IMR-90 (cell line): ENCODE measurements around the gene CCR5. TPM values are rescaled to one million over a fixed set of nuclear protein-coding genes. Genes with fewer than 3 reads are reported as not detected.

Source experiments
- ATAC-seq: fragments of 200-7000 bp; cut with Tn5 transposase; 2 replicates; pipeline ENCODE4 v1.9.1; 2020; ENCODE audit warnings: low read depth, mild to moderate bottlenecking, moderate library complexity
- BruUV-seq: library from RNA; stranded (reverse); fragments of 400-500 nt; replicated peaks from 2 replicates; lab custom pipeline; 2021; lab: Mats Ljungman, UMichigan
- CTCF ChIA-PET: fragments of 300-600 bp; formaldehyde crosslinking; extraction: SDS; loops from one replicate; lab custom pipeline; 2021; ENCODE audit warnings: antibody characterized with exemption; lab: Yijun Ruan, JAX
- POLR2A ChIA-PET: fragments of 300-600 bp; sonication (Branson Sonifier 250); formaldehyde crosslinking; loops from one replicate; lab custom pipeline; 2022; ENCODE audit warnings: antibody characterized with exemption; ENCODE audit not compliant: unreplicated experiment; lab: Charles Lee
- DNase-seq: peaks from one replicate; pipeline ENCODE4 v3.0.0; 2013
- H2AFZ ChIP-seq: replicated peaks from 2 replicates; pipeline ENCODE3; 2013; ENCODE audit warnings: low read length, mild to moderate bottlenecking; ENCODE audit not compliant: poor library complexity
- H2AK5ac ChIP-seq: 2 replicates; pipeline ENCODE4 v1.6.1; 2013; ENCODE audit warnings: low read depth, low read length, inconsistent platforms
- H2AK9ac ChIP-seq: replicated peaks from 2 replicates; pipeline ENCODE3; 2013; ENCODE audit warnings: mild to moderate bottlenecking, low read depth, low read length, moderate library complexity; ENCODE audit not compliant: poor library complexity
- H2BK120ac ChIP-seq: 2 replicates; pipeline ENCODE4 v1.6.1; 2013; ENCODE audit warnings: low read depth, low read length, inconsistent platforms
- H2BK15ac ChIP-seq: 3 replicates; pipeline ENCODE4 v1.6.1; 2013; ENCODE audit warnings: low read depth, low read length, inconsistent platforms
- H2BK20ac ChIP-seq: 2 replicates; pipeline ENCODE4 v1.6.1; 2013; ENCODE audit warnings: low read depth, mild to moderate bottlenecking, inconsistent platforms, low read length, moderate library complexity
- H2BK5ac ChIP-seq: 2 replicates; pipeline ENCODE4 v1.6.1; 2013; ENCODE audit warnings: mild to moderate bottlenecking, low read depth, low read length, inconsistent platforms; ENCODE audit not compliant: poor library complexity, severe bottlenecking
- H3K14ac ChIP-seq: replicated peaks from 2 replicates; pipeline ENCODE4 v1.6.1; 2013; ENCODE audit warnings: low read depth, low read length, inconsistent platforms
- H3K18ac ChIP-seq: 2 replicates; pipeline ENCODE4 v1.6.1; 2013; ENCODE audit warnings: low read depth, low read length, control low read depth
- H3K23ac ChIP-seq: 2 replicates; pipeline ENCODE4 v1.6.1; 2013; ENCODE audit warnings: low read depth, low read length, inconsistent platforms
- H3K27ac ChIP-seq: 2 replicates; pipeline ENCODE4 v1.5.1; 2013; ENCODE audit warnings: mild to moderate bottlenecking, control low read depth, low read length; ENCODE audit not compliant: insufficient read depth
- H3K27me3 ChIP-seq: 2 replicates; pipeline ENCODE4 v1.6.1; 2013; ENCODE audit warnings: low read length; ENCODE audit not compliant: control insufficient read depth, insufficient read depth
- H3K36me3 ChIP-seq: 2 replicates; pipeline ENCODE4 v1.6.1; 2013; ENCODE audit warnings: low read length, mixed read lengths; ENCODE audit not compliant: control insufficient read depth, insufficient read depth
- H3K4ac ChIP-seq: 2 replicates; pipeline ENCODE4 v1.6.1; 2013; ENCODE audit warnings: low read depth, low read length, inconsistent platforms
- H3K4me1 ChIP-seq: 2 replicates; pipeline ENCODE4 v1.6.1; 2013; ENCODE audit warnings: low read length, mixed read lengths; ENCODE audit not compliant: control insufficient read depth, insufficient read depth
- H3K4me2 ChIP-seq: 2 replicates; pipeline ENCODE4 v1.6.1; 2013; ENCODE audit warnings: low read depth, mild to moderate bottlenecking, control low read depth, low read length, moderate library complexity
- H3K4me3 ChIP-seq: 2 replicates; pipeline ENCODE4 v1.5.1; 2013; ENCODE audit warnings: low read depth, mild to moderate bottlenecking, control low read depth, low read length, moderate library complexity; ENCODE audit not compliant: insufficient read depth
- H3K56ac ChIP-seq: 2 replicates; pipeline ENCODE4 v1.6.1; 2013; ENCODE audit warnings: low read length, inconsistent platforms; ENCODE audit not compliant: insufficient read depth; ENCODE audit errors: extremely low read depth
- H3K79me1 ChIP-seq, 2 experiments: 2 replicates each; pipeline ENCODE4 v1.6.1; 2013; ENCODE audit warnings: low read length in 2 of 2, inconsistent platforms in 1 of 2, low read depth in 1 of 2
- H3K9ac ChIP-seq: 2 replicates; pipeline ENCODE4 v1.6.1; 2013; ENCODE audit warnings: low read depth, low read length, control low read depth
- H3K9me1 ChIP-seq: 2 replicates; pipeline ENCODE4 v1.6.1; 2013; ENCODE audit warnings: low read length, inconsistent platforms; ENCODE audit not compliant: insufficient read depth
- H3K9me3 ChIP-seq: 2 replicates; pipeline ENCODE4 v1.6.1; 2013; ENCODE audit warnings: low read length; ENCODE audit not compliant: control insufficient read depth, insufficient read depth
- H4K20me1 ChIP-seq: 2 replicates; pipeline ENCODE4 v1.6.1; 2013; ENCODE audit warnings: low read length, inconsistent platforms; ENCODE audit not compliant: insufficient read depth
- H4K5ac ChIP-seq: 2 replicates; pipeline ENCODE4 v1.6.1; 2013; ENCODE audit warnings: mild to moderate bottlenecking, low read depth, low read length, control low read depth
- H4K8ac ChIP-seq, 2 experiments: 2 replicates each; pipeline ENCODE4 v1.6.1; 2013; ENCODE audit warnings: low read depth in 2 of 2, low read length in 2 of 2, control low read depth in 1 of 2, inconsistent platforms in 1 of 2
- H4K91ac ChIP-seq: 2 replicates; pipeline ENCODE4 v1.6.1; 2013; ENCODE audit warnings: low read depth, low read length, inconsistent platforms; ENCODE audit not compliant: insufficient read depth
- BHLHE40 ChIP-seq: fragments of 150-350 bp; IDR thresholded peaks from 2 replicates; pipeline ENCODE4 v1.6.1; 2016; ENCODE audit warnings: mild to moderate bottlenecking, low read depth, low read length
- CEBPB ChIP-seq: IDR thresholded peaks from 2 replicates; pipeline ENCODE4 v1.6.1; 2012; ENCODE audit warnings: low read depth, low read length, improper control_type of control experiment
- ELK1 ChIP-seq: fragments of 150-350 bp; IDR thresholded peaks from 2 replicates; pipeline ENCODE4 v1.6.1; 2016; ENCODE audit warnings: low read depth, mild to moderate bottlenecking, low read length, moderate library complexity, borderline replicate concordance
- FOS ChIP-seq: fragments of 150-350 bp; IDR thresholded peaks from 2 replicates; pipeline ENCODE4 v1.6.1; 2016; ENCODE audit warnings: low read depth, low read length
- MAZ ChIP-seq: IDR thresholded peaks from 2 replicates; pipeline ENCODE4 v1.6.1; 2012; ENCODE audit warnings: low read depth, mild to moderate bottlenecking, low read length, improper control_type of control experiment, moderate library complexity, borderline replicate concordance
- MXI1 ChIP-seq: IDR thresholded peaks from 2 replicates; pipeline ENCODE4 v1.6.1; 2012; ENCODE audit warnings: low read depth, mild to moderate bottlenecking, low read length, moderate library complexity, borderline replicate concordance
- NFE2L2 ChIP-seq: fragments of 150-350 bp; IDR thresholded peaks from 2 replicates; pipeline ENCODE4 v1.6.1; 2016; ENCODE audit warnings: low read depth, mild to moderate bottlenecking, low read length
- RCOR1 ChIP-seq: IDR thresholded peaks from 2 replicates; pipeline ENCODE4 v1.6.1; 2012; ENCODE audit warnings: mild to moderate bottlenecking, low read length, improper control_type of control experiment; ENCODE audit not compliant: insufficient replicate concordance
- RFX5 ChIP-seq: IDR thresholded peaks from 2 replicates; pipeline ENCODE4 v1.8.0; 2012; ENCODE audit warnings: low read depth, mild to moderate bottlenecking, low read length, moderate library complexity
- SMC3 ChIP-seq: fragments of 150-350 bp; IDR thresholded peaks from 2 replicates; pipeline ENCODE4 v1.6.1; 2016; ENCODE audit warnings: low read depth, mild to moderate bottlenecking, antibody characterized with exemption, low read length, moderate library complexity
- USF2 ChIP-seq: fragments of 150-350 bp; IDR thresholded peaks from 2 replicates; pipeline ENCODE4 v1.6.1; 2017; ENCODE audit warnings: mild to moderate bottlenecking, antibody characterized with exemption, low read length, low read depth
- WGBS, 2 experiments: methylation state at CpG; one replicate each; pipeline versions ENCODE4 v1.1.5 to v1.1.7; 2013; ENCODE audit warnings: missing lambda C conversion rate in 2 of 2; ENCODE audit not compliant: insufficient read length in 1 of 2; ENCODE audit errors: extremely low coverage in 2 of 2; 5-methylcytosine and 5-hydroxymethylcytosine counted together
- dilution Hi-C: fragments of 300-500 bp; cut with HindIII; formaldehyde crosslinking; loops from one replicate; pipeline ENCODE4 v1.14.3; 2018; ENCODE audit warnings: low sequenced_read_pairs; ENCODE audit not compliant: unreplicated experiment
- in situ Hi-C: fragments of 300-500 bp; cut with MboI; formaldehyde crosslinking; loops from 3 replicates; pipeline ENCODE4 v1.14.3; 2019; ENCODE audit warnings: low sequenced_read_pairs, inconsistent platforms, mixed read lengths
- intact Hi-C: fragments of 100-400 bp; cut with micrococcal nuclease; formaldehyde crosslinking; loops from 2 replicates; pipeline ENCODE4 v1.10.0; 2022
- polyA plus RNA-seq, 3 experiments: library from polyadenylated mRNA; depleted of rRNA; stranded (reverse); fragments of >200 nt; gene quantifications; 2 replicates each; pipeline ENCODE4 v1.2.3, GENCODE V29; 2012; ENCODE audit warnings: low replicate concordance in 1 of 3
- total RNA-seq: library from RNA; depleted of rRNA; stranded (reverse); fragments of >200 nt; gene quantifications from 2 replicates; pipeline ENCODE4 v1.2.3, GENCODE V29; 2012
- TF ChIP-seq, protein P1 (sequence below): conservative IDR thresholded peaks from 2 replicates; pipeline ENCODE4 v1.5.1; 2012; ENCODE audit warnings: mild to moderate bottlenecking, low read depth, low read length, improper control_type of control experiment

The CCR5 gene
- total and polyA plus RNA-seq, 2 of the 4 experiments (the other 2 are of a cell fraction) = not detected

DNA sequence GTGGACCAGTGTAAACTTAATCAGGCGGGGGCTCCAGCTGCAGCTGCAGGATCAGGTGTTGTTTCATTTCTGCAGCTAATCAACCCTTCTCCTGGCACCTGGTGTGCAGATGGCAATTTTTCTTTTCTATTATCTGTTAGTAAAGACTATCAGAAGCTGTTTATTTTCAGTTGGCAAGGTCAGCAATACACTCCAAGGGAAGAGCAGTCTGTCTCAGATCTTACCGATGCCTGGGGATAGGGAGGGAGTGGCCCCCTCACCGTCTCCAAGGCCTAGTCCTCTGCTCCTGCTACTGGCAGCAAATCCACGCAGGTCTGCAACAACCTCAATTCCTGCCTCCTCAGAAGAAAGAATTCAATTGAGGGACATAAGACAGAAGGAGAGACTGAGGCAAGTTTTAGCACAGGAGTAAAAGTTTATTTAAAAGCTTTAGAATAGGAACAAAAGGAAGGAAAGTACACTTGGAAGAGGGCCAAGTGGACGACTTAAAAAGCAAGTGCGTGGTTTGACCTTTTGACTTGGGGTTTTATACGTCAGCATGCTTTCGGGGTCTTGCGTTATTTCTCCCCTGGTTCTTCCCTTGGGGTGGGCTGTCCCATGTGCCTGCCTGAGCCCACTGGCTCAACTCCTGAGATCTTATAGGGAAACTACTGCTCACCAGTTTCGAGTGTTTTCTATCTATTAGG is 45.5 kb downstream of the CCR5 start:
- no peak overlapping the region for H2AFZ ChIP-seq
- H3K9ac ChIP-seq = no peak overlapping the region
- no peak overlapping the region for H2BK120ac ChIP-seq
- H4K91ac ChIP-seq = no peak overlapping the region
- no peaks in the 10 kb centered on the region for H3K36me3 ChIP-seq
- in situ Hi-C loops = no loop called here
- H2BK15ac ChIP-seq = no peak overlapping the region
- intact Hi-C loops = no loop called here
- H3K9me3 ChIP-seq = no peaks in the 10 kb centered on the region
- H3K14ac ChIP-seq = no peak overlapping the region
- no peak for DNase-seq
- H3K4me1 ChIP-seq = peaks cover 2% of the 10 kb centered on the region
- dilution Hi-C loops = no loop called here
- POLR2A ChIA-PET = no interaction called here
- no peak overlapping the region for H2BK20ac ChIP-seq
- no peak for ATAC-seq
- H3K79me1 ChIP-seq = no peaks in the 10 kb centered on the region
- no peak overlapping the region for H3K4ac ChIP-seq
- WGBS, 2 experiments = 18% methylated on average over 2 of the region's 10 CpGs; no CpG with 5 or more reads in 1 of the 2 experiments
- BruUV-seq = no TSS peak
- TF ChIP-seq ELK1 = no peak
- no peak for TF ChIP-seq CEBPB
- TF ChIP-seq NFE2L2 = no peak
- no peak for TF ChIP-seq FOS
- no peak for TF ChIP-seq BHLHE40
- TF ChIP-seq RFX5 = no peak
- TF ChIP-seq MXI1 = no peak
- no peak for TF ChIP-seq MAZ
- TF ChIP-seq, protein P1, sequence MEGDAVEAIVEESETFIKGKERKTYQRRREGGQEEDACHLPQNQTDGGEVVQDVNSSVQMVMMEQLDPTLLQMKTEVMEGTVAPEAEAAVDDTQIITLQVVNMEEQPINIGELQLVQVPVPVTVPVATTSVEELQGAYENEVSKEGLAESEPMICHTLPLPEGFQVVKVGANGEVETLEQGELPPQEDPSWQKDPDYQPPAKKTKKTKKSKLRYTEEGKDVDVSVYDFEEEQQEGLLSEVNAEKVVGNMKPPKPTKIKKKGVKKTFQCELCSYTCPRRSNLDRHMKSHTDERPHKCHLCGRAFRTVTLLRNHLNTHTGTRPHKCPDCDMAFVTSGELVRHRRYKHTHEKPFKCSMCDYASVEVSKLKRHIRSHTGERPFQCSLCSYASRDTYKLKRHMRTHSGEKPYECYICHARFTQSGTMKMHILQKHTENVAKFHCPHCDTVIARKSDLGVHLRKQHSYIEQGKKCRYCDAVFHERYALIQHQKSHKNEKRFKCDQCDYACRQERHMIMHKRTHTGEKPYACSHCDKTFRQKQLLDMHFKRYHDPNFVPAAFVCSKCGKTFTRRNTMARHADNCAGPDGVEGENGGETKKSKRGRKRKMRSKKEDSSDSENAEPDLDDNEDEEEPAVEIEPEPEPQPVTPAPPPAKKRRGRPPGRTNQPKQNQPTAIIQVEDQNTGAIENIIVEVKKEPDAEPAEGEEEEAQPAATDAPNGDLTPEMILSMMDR = no peak
- TF ChIP-seq USF2 = no peak
- no peak for TF ChIP-seq RCOR1
- TF ChIP-seq SMC3 = no peak
- H3K27ac ChIP-seq = no peak overlapping the region
- H3K9me1 ChIP-seq = no peaks in the 10 kb centered on the region
- no peak overlapping the region for H3K56ac ChIP-seq
- H4K5ac ChIP-seq = no peak overlapping the region
- H3K4me3 ChIP-seq = no peak overlapping the region
- H3K18ac ChIP-seq = no peak overlapping the region
- H4K20me1 ChIP-seq = no peaks in the 10 kb centered on the region
- H3K23ac ChIP-seq = no peak overlapping the region
- H2BK5ac ChIP-seq = no peak overlapping the region
- no peak overlapping the region for H2AK5ac ChIP-seq
- CTCF ChIA-PET = no interaction called here
- peaks cover 6% of the 10 kb centered on the region; the same call in 1 of the 2 replicates for H3K27me3 ChIP-seq
- H2AK9ac ChIP-seq = no peak overlapping the region
- H3K4me2 ChIP-seq = no peak overlapping the region
- no peak overlapping the region for H4K8ac ChIP-seq
